DOHH2 (cell line): ENCODE data around the gene AMPH.

Source experiments
- H3F3A ChIP-seq: fragments of 200-600 bp; sonication (generic), shearing (Covaris generic); 2 replicates; pipeline ENCODE4 v1.6.0; 2016; ENCODE audit warnings: antibody characterized with exemption, mild to moderate bottlenecking; ENCODE audit not compliant: control insufficient read depth, insufficient read depth
- H3K27ac ChIP-seq: fragments of 200-600 bp; sonication (generic); 2 replicates; pipeline ENCODE4 v1.5.1; 2014; ENCODE audit warnings: low read depth, mild to moderate bottlenecking, low read length, moderate library complexity
- H3K27me3 ChIP-seq: fragments of 200-600 bp; sonication (generic); 2 replicates; pipeline ENCODE4 v1.6.1; 2014; ENCODE audit warnings: mild to moderate bottlenecking, low read length, mixed read lengths; ENCODE audit not compliant: control insufficient read depth
- H3K36me3 ChIP-seq: fragments of 200-600 bp; sonication (generic); 2 replicates; pipeline ENCODE4 v1.6.1; 2014; ENCODE audit warnings: mild to moderate bottlenecking, low read length, moderate library complexity, mixed read lengths; ENCODE audit not compliant: control insufficient read depth
- H3K4me1 ChIP-seq: fragments of 200-600 bp; sonication (generic); 2 replicates; pipeline ENCODE4 v1.6.1; 2014; ENCODE audit warnings: mild to moderate bottlenecking, low read length, mixed read lengths; ENCODE audit not compliant: control insufficient read depth
- H3K4me2 ChIP-seq: fragments of 200-600 bp; sonication (generic); 2 replicates; pipeline ENCODE4 v1.6.0; 2014; ENCODE audit warnings: mild to moderate bottlenecking, low read length, moderate library complexity
- H3K4me3 ChIP-seq: fragments of 200-600 bp; sonication (generic); 2 replicates; pipeline ENCODE4 v1.5.1; 2014; ENCODE audit warnings: mild to moderate bottlenecking, low read length, mixed read lengths
- H3K79me2 ChIP-seq: fragments of 200-600 bp; sonication (generic); 2 replicates; pipeline ENCODE4 v1.6.1; 2014; ENCODE audit warnings: mild to moderate bottlenecking, low read length, mixed read lengths; ENCODE audit not compliant: control insufficient read depth
- H3K9me2 ChIP-seq: fragments of 200-600 bp; sonication (generic); replicated peaks from 2 replicates; pipeline ENCODE4 v1.6.1; 2014; ENCODE audit warnings: mild to moderate bottlenecking, low read length, mixed read lengths; ENCODE audit not compliant: control insufficient read depth
- H3K9me3 ChIP-seq: fragments of 200-600 bp; sonication (generic); 2 replicates; pipeline ENCODE4 v1.6.1; 2014; ENCODE audit warnings: antibody characterized with exemption, low read length, mixed read lengths; ENCODE audit not compliant: control insufficient read depth, insufficient read depth
- H4K20me1 ChIP-seq: fragments of 200-600 bp; sonication (generic); 2 replicates; pipeline ENCODE4 v1.6.0; 2014; ENCODE audit warnings: low read depth, mild to moderate bottlenecking, antibody characterized with exemption, low read length, moderate library complexity; ENCODE audit not compliant: control insufficient read depth, insufficient read depth
- EZH2phosphoT487 ChIP-seq: fragments of 200-600 bp; sonication (generic); IDR thresholded peaks from 2 replicates; pipeline ENCODE4 v1.6.1; 2017; ENCODE audit warnings: borderline replicate concordance, mild to moderate bottlenecking, antibody characterized with exemption, low read length, moderate library complexity, mixed read lengths
- TF ChIP-seq, protein P1 (sequence below): fragments of 200-600 bp; sonication (generic); IDR thresholded peaks from one replicate; pipeline ENCODE4 v1.5.1; 2014; ENCODE audit warnings: antibody characterized with exemption, mild to moderate bottlenecking, low read depth, low read length; ENCODE audit not compliant: poor library complexity, severe bottlenecking

Gene AMPH

DNA sequence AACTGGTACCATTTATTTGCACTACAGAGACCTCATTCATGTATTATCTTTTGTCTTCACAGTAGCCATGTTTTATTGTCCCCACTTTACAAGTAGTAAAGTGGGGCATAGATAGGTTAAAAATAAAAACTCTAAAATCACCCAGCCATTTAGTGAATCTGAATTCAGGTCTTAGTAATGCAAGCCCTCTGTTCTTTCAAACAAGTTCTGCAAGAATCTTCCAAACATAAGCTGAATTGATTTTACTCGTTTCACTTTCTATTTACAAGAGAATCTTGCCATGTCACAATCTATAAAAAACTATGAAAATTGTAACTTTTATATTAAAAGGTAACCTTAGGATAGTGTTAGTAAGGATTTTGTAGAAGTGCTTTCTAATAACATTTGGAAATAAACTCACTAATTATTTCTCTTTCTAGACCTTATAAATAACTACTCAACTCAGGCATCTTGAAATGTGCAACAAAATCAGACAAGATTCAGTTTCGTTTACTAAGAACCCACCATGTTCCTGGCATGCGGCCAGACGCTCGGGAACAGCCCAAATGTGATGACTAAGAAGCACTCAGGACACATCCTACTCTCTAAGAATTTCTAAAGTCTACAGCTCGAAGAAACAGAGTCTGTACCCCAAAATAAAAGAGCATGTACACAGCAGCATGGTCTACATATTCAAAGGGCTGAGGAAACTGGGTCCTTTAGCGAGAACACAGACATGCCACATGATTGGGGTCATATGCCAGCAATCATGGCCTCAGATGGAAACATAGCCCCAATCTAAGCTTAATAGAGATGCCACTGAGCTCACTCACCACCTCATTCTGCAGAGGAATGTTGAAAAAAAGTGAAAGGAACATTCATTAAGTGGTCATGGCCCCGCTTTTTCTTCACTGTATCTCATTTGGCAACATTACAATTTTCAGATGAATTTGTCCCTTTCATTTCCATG, 167.6 kb downstream of the AMPH start:
- Histone ChIP-seq H3K4me2 (no peak overlapping the region), H3K27ac (no peak overlapping the region), H3K4me1 (no peaks in the 10 kb centered on the region), H4K20me1 (no peaks in the 10 kb centered on the region), H3F3A (no peaks in the 10 kb centered on the region), H3K79me2 (no peaks in the 10 kb centered on the region), H3K9me2 (no peaks in the 10 kb centered on the region), H3K9me3 (no peaks in the 10 kb centered on the region), H3K27me3 (no peaks in the 10 kb centered on the region), H3K36me3 (no peaks in the 10 kb centered on the region), H3K4me3 (no peak overlapping the region)
- TF ChIP-seq EZH2phosphoT487: no peak
- TF ChIP-seq, protein P1, sequence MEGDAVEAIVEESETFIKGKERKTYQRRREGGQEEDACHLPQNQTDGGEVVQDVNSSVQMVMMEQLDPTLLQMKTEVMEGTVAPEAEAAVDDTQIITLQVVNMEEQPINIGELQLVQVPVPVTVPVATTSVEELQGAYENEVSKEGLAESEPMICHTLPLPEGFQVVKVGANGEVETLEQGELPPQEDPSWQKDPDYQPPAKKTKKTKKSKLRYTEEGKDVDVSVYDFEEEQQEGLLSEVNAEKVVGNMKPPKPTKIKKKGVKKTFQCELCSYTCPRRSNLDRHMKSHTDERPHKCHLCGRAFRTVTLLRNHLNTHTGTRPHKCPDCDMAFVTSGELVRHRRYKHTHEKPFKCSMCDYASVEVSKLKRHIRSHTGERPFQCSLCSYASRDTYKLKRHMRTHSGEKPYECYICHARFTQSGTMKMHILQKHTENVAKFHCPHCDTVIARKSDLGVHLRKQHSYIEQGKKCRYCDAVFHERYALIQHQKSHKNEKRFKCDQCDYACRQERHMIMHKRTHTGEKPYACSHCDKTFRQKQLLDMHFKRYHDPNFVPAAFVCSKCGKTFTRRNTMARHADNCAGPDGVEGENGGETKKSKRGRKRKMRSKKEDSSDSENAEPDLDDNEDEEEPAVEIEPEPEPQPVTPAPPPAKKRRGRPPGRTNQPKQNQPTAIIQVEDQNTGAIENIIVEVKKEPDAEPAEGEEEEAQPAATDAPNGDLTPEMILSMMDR: no peak

DNA sequence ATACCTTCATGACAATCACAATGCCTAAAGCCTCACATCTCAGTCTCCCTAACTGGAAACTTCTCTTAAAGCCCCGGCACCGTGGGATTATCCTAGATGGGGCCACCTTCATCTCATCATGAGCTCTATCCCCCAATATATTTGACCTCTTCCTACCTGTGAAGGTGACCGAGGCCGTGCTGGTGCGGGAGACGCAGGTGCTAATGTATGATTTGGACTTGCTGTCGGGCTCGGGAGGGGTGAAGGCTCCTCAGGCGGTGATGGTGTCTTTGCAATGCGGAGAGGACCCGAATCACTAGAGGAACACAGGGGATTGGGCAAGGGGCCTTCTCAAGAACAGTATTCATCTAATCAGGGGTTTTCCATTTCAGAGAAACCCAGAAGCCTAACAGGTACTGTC, 168.4 kb downstream of the AMPH start:
- Histone ChIP-seq H3K9me2 (no peaks in the 10 kb centered on the region), H3K27me3 (no peaks in the 10 kb centered on the region), H3K4me3 (no peak overlapping the region), H3F3A (no peaks in the 10 kb centered on the region), H4K20me1 (no peaks in the 10 kb centered on the region), H3K79me2 (no peaks in the 10 kb centered on the region), H3K4me2 (no peak overlapping the region), H3K27ac (no peak overlapping the region), H3K36me3 (no peaks in the 10 kb centered on the region), H3K9me3 (no peaks in the 10 kb centered on the region), H3K4me1 (no peaks in the 10 kb centered on the region)
- TF ChIP-seq, protein P1: no peak
- TF ChIP-seq EZH2phosphoT487: no peak

DNA sequence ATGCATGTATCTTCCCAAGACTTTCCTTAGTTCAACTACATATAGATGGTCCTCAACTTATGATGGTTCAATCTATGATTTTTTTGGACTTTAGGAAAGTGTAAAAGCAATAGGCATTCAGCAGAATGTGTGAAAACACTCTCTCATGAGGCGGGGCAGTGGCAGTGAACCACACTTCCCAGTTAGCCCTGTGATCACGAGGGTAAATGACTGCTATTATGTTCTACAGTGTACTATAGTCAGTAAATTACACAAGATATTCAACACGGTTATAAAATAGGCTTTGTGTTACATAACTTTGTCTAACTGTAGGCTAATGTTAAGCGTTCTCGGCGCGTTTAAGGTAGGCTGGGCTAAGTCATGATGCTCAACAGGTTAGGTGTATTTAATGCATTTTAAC, 169.3 kb downstream of the AMPH start:
- Histone ChIP-seq H3K27me3 (no peaks in the 10 kb centered on the region), H3K36me3 (no peaks in the 10 kb centered on the region), H3K9me2 (no peaks in the 10 kb centered on the region), H3K79me2 (no peaks in the 10 kb centered on the region), H4K20me1 (no peaks in the 10 kb centered on the region), H3F3A (no peaks in the 10 kb centered on the region), H3K27ac (no peak overlapping the region), H3K9me3 (no peaks in the 10 kb centered on the region), H3K4me3 (no peak overlapping the region), H3K4me1 (no peaks in the 10 kb centered on the region), H3K4me2 (no peak overlapping the region)
- TF ChIP-seq, protein P1: no peak
- no peak for TF ChIP-seq EZH2phosphoT487
